ENCODE data around the gene SLC16A6.

The SLC16A6 gene

GRCh38 chr17:68302066-68302564, 11.2 kb upstream of the SLC16A6 start:
- no peak overlapping the region for H3K4me3 ChIP-seq (ENCODE audit: low read depth, low read length)
- no peak for DNase-seq (ENCODE audit: low read depth)
- no peak for TF ChIP-seq CTCF (IDR thresholded peaks at IDR 0.05; ENCODE audit: control insufficient read depth, extremely low read depth, insufficient read depth)

- TF ChIP-seq CTCF (IDR thresholded peaks at IDR 0.05; ENCODE audit: control insufficient read depth, extremely low read depth, insufficient read depth), result no peak
- no peak for DNase-seq (ENCODE audit: low read depth)
- no peak overlapping the region for H3K4me3 ChIP-seq (ENCODE audit: low read depth, low read length)
These were observed 10.6 kb upstream of the SLC16A6 start for GRCh38 chr17:68301438-68301959.

- H3K4me3 ChIP-seq (ENCODE audit: low read depth, low read length), result no peak overlapping the region
- no peak for DNase-seq (ENCODE audit: low read depth)
- no peak for TF ChIP-seq CTCF (IDR thresholded peaks at IDR 0.05; ENCODE audit: control insufficient read depth, extremely low read depth, insufficient read depth)
These were observed 8.9 kb upstream of the SLC16A6 start for GRCh38 chr17:68299817-68300216.

GRCh38 chr17:68298601-68299000, 7.7 kb upstream of the SLC16A6 start:
- no peak overlapping the region for H3K4me3 ChIP-seq (ENCODE audit: low read depth, low read length)
- TF ChIP-seq CTCF (IDR thresholded peaks at IDR 0.05; ENCODE audit: control insufficient read depth, extremely low read depth, insufficient read depth), result no peak
- DNase-seq (ENCODE audit: low read depth), result no peak

GRCh38 chr17:68297195-68297594, 6.3 kb upstream of the SLC16A6 start:
- H3K4me3 ChIP-seq (ENCODE audit: low read depth, low read length), result peak overlapping the region; percentile 24
- no peak for TF ChIP-seq CTCF (IDR thresholded peaks at IDR 0.05; ENCODE audit: control insufficient read depth, extremely low read depth, insufficient read depth)
- peak; percentile 82 for DNase-seq (ENCODE audit: low read depth)

GRCh38 chr17:68296217-68297191, 5.6 kb upstream of the SLC16A6 start:
- no peak for TF ChIP-seq CTCF (IDR thresholded peaks at IDR 0.05; ENCODE audit: control insufficient read depth, extremely low read depth, insufficient read depth)
- H3K4me3 ChIP-seq (ENCODE audit: low read depth, low read length), result peak overlapping the region; percentile 22; the same call in 1 of the 2 replicates
- peak; percentile 96 for DNase-seq (ENCODE audit: low read depth)
